ENCODE measurements around the gene RBMXL2.

GRCh38 chr11:7115780-7116179, 27.0 kb downstream of the RBMXL2 start:
- no peak for TF ChIP-seq CTCF (IDR thresholded peaks at IDR 0.05; ENCODE audit: low read depth, low read length)
- TF ChIP-seq POLR2A (IDR thresholded peaks at IDR 0.05; ENCODE audit: extremely low read depth, insufficient read length), result no peak

Measured in NB4 (cell line).